Measurements from ENCODE around the gene SCYGR4.

DNA sequence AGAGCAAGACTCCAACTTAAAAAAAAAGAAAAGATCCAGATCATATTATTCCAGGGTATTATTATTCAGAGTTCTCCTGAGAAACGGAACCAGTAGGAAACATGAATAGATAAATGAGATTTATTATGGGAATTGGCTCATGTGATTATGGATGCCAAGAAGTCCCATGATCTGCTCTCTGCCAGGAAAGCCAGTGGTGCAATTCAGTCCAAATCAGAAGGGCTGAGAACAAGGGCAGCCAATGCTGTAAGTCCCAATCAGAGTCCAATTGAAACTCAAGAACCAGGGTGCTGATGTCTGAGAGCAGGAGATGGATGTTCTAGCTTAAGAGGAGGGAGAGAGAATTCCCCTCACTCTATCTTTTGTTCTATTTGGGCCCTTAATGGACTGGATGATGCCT, 10.8 kb upstream of the SCYGR4 start:
- TF ChIP-seq IFI16 (CRISPR knock-in tag; IDR thresholded peaks at IDR 0.05) (no peak), JUNB (CRISPR knock-in tag; conservative IDR thresholded peaks at IDR 0.05) (no peak), CAMTA2 (CRISPR knock-in tag; conservative IDR thresholded peaks at IDR 0.05) (no peak), FOXA1 (IDR thresholded peaks at IDR 0.05; ENCODE audit: borderline replicate concordance) (no peak), XRCC5 (IDR thresholded peaks at IDR 0.05; ENCODE audit: low read depth, low read length) (no peak), BRD4 (IDR thresholded peaks at IDR 0.05) (no peak)
- TF ChIP-seq, protein P1, sequence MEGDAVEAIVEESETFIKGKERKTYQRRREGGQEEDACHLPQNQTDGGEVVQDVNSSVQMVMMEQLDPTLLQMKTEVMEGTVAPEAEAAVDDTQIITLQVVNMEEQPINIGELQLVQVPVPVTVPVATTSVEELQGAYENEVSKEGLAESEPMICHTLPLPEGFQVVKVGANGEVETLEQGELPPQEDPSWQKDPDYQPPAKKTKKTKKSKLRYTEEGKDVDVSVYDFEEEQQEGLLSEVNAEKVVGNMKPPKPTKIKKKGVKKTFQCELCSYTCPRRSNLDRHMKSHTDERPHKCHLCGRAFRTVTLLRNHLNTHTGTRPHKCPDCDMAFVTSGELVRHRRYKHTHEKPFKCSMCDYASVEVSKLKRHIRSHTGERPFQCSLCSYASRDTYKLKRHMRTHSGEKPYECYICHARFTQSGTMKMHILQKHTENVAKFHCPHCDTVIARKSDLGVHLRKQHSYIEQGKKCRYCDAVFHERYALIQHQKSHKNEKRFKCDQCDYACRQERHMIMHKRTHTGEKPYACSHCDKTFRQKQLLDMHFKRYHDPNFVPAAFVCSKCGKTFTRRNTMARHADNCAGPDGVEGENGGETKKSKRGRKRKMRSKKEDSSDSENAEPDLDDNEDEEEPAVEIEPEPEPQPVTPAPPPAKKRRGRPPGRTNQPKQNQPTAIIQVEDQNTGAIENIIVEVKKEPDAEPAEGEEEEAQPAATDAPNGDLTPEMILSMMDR (IDR thresholded peaks at IDR 0.05 in 2 of 3, conservative IDR thresholded peaks at IDR 0.05 in 1 of 3; ENCODE audit: insufficient read depth in 2 of 3, low read depth in 1 of 3, low read length in 3 of 3), result no peak

Data from K562 (cell line).